ENCODE data around the gene PAX4. TPM values are rescaled to one million over a fixed set of nuclear protein-coding genes. Genes with fewer than 3 reads are reported as not detected.

The PAX4 gene
- total RNA-seq: not detected

- Mint-ChIP-seq H3K9me3 (no peaks in the 10 kb centered on the region), H3K36me3 (no peaks in the 10 kb centered on the region)
- POLR2A ChIA-PET: no interaction called here
These were observed at the start of gene PAX4 for GRCh38 chr7:127618042-127618441. Gene PAX4 (minus strand): TSS chr7:127618142. CDS start chr7:127615928, 2,214 bp downstream.

GRCh38 chr7:127667017-127667670 is 49.2 kb upstream of the PAX4 start:
- POLR2A ChIA-PET: no interaction called here

More at GRCh38 chr7:127618042-127618441, at the start of gene PAX4:
- H3K4me1 Mint-ChIP-seq: peaks cover 2% of the 10 kb centered on the region
- H3K27me3 Mint-ChIP-seq: peaks cover 56% of the 10 kb centered on the region
- ATAC-seq (ENCODE audit: low read depth) (no peak), DNase-seq (no peak)
- no peak within 1 kb of the TSS for H3K4me3 Mint-ChIP-seq
- no peak within 1 kb of the TSS for H3K27ac Mint-ChIP-seq

GRCh38 chr7:127666602-127667001 is 48.7 kb upstream of the PAX4 start:
- POLR2A ChIA-PET: no interaction called here
- peaks cover 2% of the 10 kb centered on the region for H3K9me3 Mint-ChIP-seq
- H3K27me3 Mint-ChIP-seq: no peaks in the 10 kb centered on the region
- H3K27ac Mint-ChIP-seq: no peak overlapping the region
- H3K4me3 Mint-ChIP-seq: no peak overlapping the region
- DNase-seq (no peak), ATAC-seq (ENCODE audit: low read depth) (no peak)
- H3K36me3 Mint-ChIP-seq: peaks cover 21% of the 10 kb centered on the region
- H3K4me1 Mint-ChIP-seq: peaks cover 13% of the 10 kb centered on the region

More at GRCh38 chr7:127667017-127667670, 49.2 kb upstream of the PAX4 start:
- Mint-ChIP-seq H3K9me3 (peaks cover 2% of the 10 kb centered on the region), H3K4me1 (peaks cover 13% of the 10 kb centered on the region), H3K4me3 (no peak overlapping the region), H3K36me3 (peaks cover 25% of the 10 kb centered on the region), H3K27ac (no peak overlapping the region), H3K27me3 (no peaks in the 10 kb centered on the region)
- DNase-seq: no peak
- ATAC-seq (ENCODE audit: low read depth): no peak

GRCh38 chr7:127665922-127666321 is 48.0 kb upstream of the PAX4 start:
- DNase-seq: no peak
- ATAC-seq (ENCODE audit: low read depth): no peak
- H3K4me3 Mint-ChIP-seq: no peak overlapping the region
- no peak overlapping the region for H3K27ac Mint-ChIP-seq
- POLR2A ChIA-PET: no interaction called here
- no peaks in the 10 kb centered on the region for H3K27me3 Mint-ChIP-seq
- H3K36me3 Mint-ChIP-seq: peaks cover 23% of the 10 kb centered on the region
- H3K4me1 Mint-ChIP-seq: peaks cover 15% of the 10 kb centered on the region
- no peaks in the 10 kb centered on the region for H3K9me3 Mint-ChIP-seq

- ATAC-seq (ENCODE audit: low read depth): no peak
- POLR2A ChIA-PET: no interaction called here
- Mint-ChIP-seq H3K27ac (no peak overlapping the region), H3K4me3 (no peak overlapping the region), H3K9me3 (no peaks in the 10 kb centered on the region), H3K36me3 (peaks cover 30% of the 10 kb centered on the region), H3K4me1 (peaks cover 29% of the 10 kb centered on the region), H3K27me3 (no peaks in the 10 kb centered on the region)
- DNase-seq: no peak
These were observed 41.2 kb upstream of the PAX4 start for GRCh38 chr7:127658970-127659630.

- DNase-seq (no peak), ATAC-seq (ENCODE audit: low read depth) (no peak)
- POLR2A ChIA-PET: no interaction called here
- Mint-ChIP-seq H3K27ac (no peak overlapping the region), H3K27me3 (no peaks in the 10 kb centered on the region), H3K4me3 (no peak overlapping the region), H3K36me3 (peaks cover 34% of the 10 kb centered on the region), H3K9me3 (no peaks in the 10 kb centered on the region), H3K4me1 (peaks cover 42% of the 10 kb centered on the region)
These were observed 39.6 kb upstream of the PAX4 start for GRCh38 chr7:127657500-127657899.

- H3K9me3 Mint-ChIP-seq: no peaks in the 10 kb centered on the region
These were observed 37.8 kb upstream of the PAX4 start for GRCh38 chr7:127655720-127656119.

GRCh38 chr7:127654404-127655394 is 36.8 kb upstream of the PAX4 start:
- H3K9me3 Mint-ChIP-seq: no peaks in the 10 kb centered on the region
- ATAC-seq (ENCODE audit: low read depth): no peak
- H3K36me3 Mint-ChIP-seq: peaks cover 27% of the 10 kb centered on the region
- H3K27me3 Mint-ChIP-seq: no peaks in the 10 kb centered on the region
- peak overlapping the region; percentile 35 for H3K4me3 Mint-ChIP-seq
- POLR2A ChIA-PET: no interaction called here
- H3K27ac Mint-ChIP-seq: peak overlapping the region; percentile 17
- H3K4me1 Mint-ChIP-seq: peaks cover 42% of the 10 kb centered on the region
- no peak for DNase-seq

More at GRCh38 chr7:127655720-127656119, 37.8 kb upstream of the PAX4 start:
- ATAC-seq (ENCODE audit: low read depth) (no peak), DNase-seq (no peak)
- no peak overlapping the region for H3K27ac Mint-ChIP-seq
- no peaks in the 10 kb centered on the region for H3K27me3 Mint-ChIP-seq
- no peak overlapping the region for H3K4me3 Mint-ChIP-seq
- POLR2A ChIA-PET: interaction anchor here (0.8 kb wide), 1 partner anchor 52 kb away, joined by 3 read pairs; no protein-coding TSS in a partner anchor
- peaks cover 27% of the 10 kb centered on the region for H3K36me3 Mint-ChIP-seq
- peaks cover 44% of the 10 kb centered on the region for H3K4me1 Mint-ChIP-seq

GRCh38 chr7:127653396-127653795 is 35.5 kb upstream of the PAX4 start:
- Mint-ChIP-seq H3K27ac (no peak overlapping the region), H3K36me3 (peaks cover 20% of the 10 kb centered on the region), H3K4me1 (peaks cover 38% of the 10 kb centered on the region), H3K9me3 (no peaks in the 10 kb centered on the region), H3K4me3 (peak overlapping the region; percentile 98), H3K27me3 (no peaks in the 10 kb centered on the region)
- DNase-seq (no peak), ATAC-seq (ENCODE audit: low read depth) (no peak)
- POLR2A ChIA-PET: interaction anchor here (0.7 kb wide), 1 partner anchor 24 kb away, joined by 4 read pairs; no protein-coding TSS in a partner anchor

GRCh38 chr7:127652333-127653248 is 34.6 kb upstream of the PAX4 start:
- Mint-ChIP-seq H3K36me3 (peaks cover 17% of the 10 kb centered on the region), H3K9me3 (no peaks in the 10 kb centered on the region), H3K4me1 (peaks cover 36% of the 10 kb centered on the region), H3K27ac (peak overlapping the region; percentile 97), H3K4me3 (peak overlapping the region; percentile 98), H3K27me3 (no peaks in the 10 kb centered on the region)
- DNase-seq: no peak
- ATAC-seq (ENCODE audit: low read depth): peak; percentile 27
- POLR2A ChIA-PET: interaction anchor here (0.5 to 1.6 kb wide), 3 partner anchors 25 to 690 kb away, joined by 3 to 7 read pairs (median 4); partner anchors contain the start of gene GCC1

GRCh38 chr7:127651556-127652332 is 33.8 kb upstream of the PAX4 start, which contains the start of gene SND1:
Gene SND1 (plus strand): TSS chr7:127652194. CDS start chr7:127652374, 180 bp downstream.
- Mint-ChIP-seq H3K36me3 (peaks cover 14% of the 10 kb centered on the region), H3K27me3 (no peaks in the 10 kb centered on the region), H3K4me1 (peaks cover 33% of the 10 kb centered on the region), H3K9me3 (no peaks in the 10 kb centered on the region), H3K27ac (peak within 1 kb of the TSS; percentile 97), H3K4me3 (peak within 1 kb of the TSS; percentile 98)
- DNase-seq (peak; percentile 96), ATAC-seq (ENCODE audit: low read depth) (peak; percentile 94)
- POLR2A ChIA-PET: interaction anchor here (0.5 to 2.3 kb wide), 3 partner anchors 66 to 691 kb away, joined by 3 to 7 read pairs (median 6); partner anchors contain the start of genes GCC1 and ZNF800

Measured in activated naive CD8-positive, alpha-beta T cell treated with anti-CD3 and anti-CD28 coated beads, Interleukin-2, amount 10 ng/mL, durations not matched to agents 7 days and 5 days (primary cell).